HepG2 (cell line): ENCODE results near the gene RPS6KL1. TPM values are rescaled to one million over a fixed set of nuclear protein-coding genes. Genes with fewer than 3 reads are reported as not detected.

ENCODE experiments used
- ATAC-seq: fragments of 200-7000 bp; cut with Tn5 transposase; 3 replicates; pipeline ENCODE4 v1.9.1; 2020; ENCODE audit warnings: mild to moderate bottlenecking, moderate library complexity
- BruUV-seq: library from RNA; stranded (reverse); fragments of 400-500 nt; replicated peaks from 2 replicates; lab custom pipeline; 2021; lab: Mats Ljungman, UMichigan
- CTCF ChIA-PET: fragments of 300-600 bp; formaldehyde crosslinking; extraction: SDS; loops from one replicate; lab custom pipeline; 2021; ENCODE audit warnings: low total read pairs, inconsistent platforms, low intra/inter-chr PET ratio; lab: Yijun Ruan, JAX
- POLR2A ChIA-PET: fragments of 350-600 bp; sonication (Branson Sonifier 250); formaldehyde crosslinking; loops from one replicate; lab custom pipeline; 2020; ENCODE audit warnings: antibody characterized with exemption, inconsistent platforms; lab: Yijun Ruan, JAX
- DNase-seq: peaks from one replicate; pipeline ENCODE4 v3.0.0-alpha.2; 2015; ENCODE audit warnings: low spot score
- FAIRE-seq: peaks from 3 replicates; lab custom pipeline; 2011; peaks lifted over from hg19 to GRCh38; lab: Jason Lieb, UNC
- H2AFZ ChIP-seq: one replicate; pipeline ENCODE4 v1.6.1; 2011; ENCODE audit warnings: low read length, inconsistent platforms
- H3K27ac ChIP-seq: fragments of 300-600 bp; 3 replicates; pipeline ENCODE4 v1.8.0; 2011; ENCODE audit warnings: mixed run types, mild to moderate bottlenecking, mixed read lengths, low read length, inconsistent platforms; ENCODE audit not compliant: insufficient read depth; ENCODE audit errors: extremely low read length
- H3K27me3 ChIP-seq, 2 experiments: fragments of 200-600 bp in 1 of 2; 2 replicates in 1 of 2; 3 replicates in 1 of 2; pipeline versions ENCODE4 v1.6.0 to v1.8.0; 2011; ENCODE audit warnings: low read length in 2 of 2, mild to moderate bottlenecking in 2 of 2, moderate library complexity in 2 of 2, inconsistent platforms in 1 of 2; ENCODE audit not compliant: insufficient read depth in 2 of 2, control insufficient read depth in 1 of 2
- H3K36me3 ChIP-seq, 2 experiments: fragments of 200-600 bp in 1 of 2; replicated peaks in 1 of 2; 2 replicates in 1 of 2; 3 replicates in 1 of 2; pipeline versions ENCODE4 v1.5.1 to v1.8.0; 2011; ENCODE audit warnings: low read length in 2 of 2, inconsistent platforms in 1 of 2; ENCODE audit not compliant: insufficient read depth in 2 of 2, control insufficient read depth in 1 of 2
- H3K4me1 ChIP-seq: 2 replicates; pipeline ENCODE4 v1.5.1; 2012; ENCODE audit warnings: low read length, inconsistent platforms; ENCODE audit not compliant: insufficient read depth
- H3K4me2 ChIP-seq: 2 replicates; pipeline ENCODE4 v1.6.0; 2011; ENCODE audit warnings: low read depth, low read length, inconsistent platforms
- H3K4me3 ChIP-seq, 3 experiments: fragments of 200-600 bp in 1 of 3; sonication (generic), shearing (Covaris generic) in 1 of 3; replicated peaks in 1 of 3; 2 replicates each; pipeline ENCODE4 v1.5.1; 2011 to 2016; ENCODE audit warnings: low read length in 3 of 3, inconsistent platforms in 2 of 3, low read depth in 2 of 3, mild to moderate bottlenecking in 2 of 3, control low read depth in 1 of 3, mixed read lengths in 1 of 3; ENCODE audit not compliant: insufficient read depth in 1 of 3
- H3K79me2 ChIP-seq: one replicate; pipeline ENCODE4 v1.6.1; 2011; ENCODE audit warnings: low read length, inconsistent platforms; ENCODE audit not compliant: insufficient read depth
- H3K9ac ChIP-seq: 2 replicates; pipeline ENCODE4 v1.6.0; 2011; ENCODE audit warnings: mild to moderate bottlenecking, low read depth, low read length, inconsistent platforms; ENCODE audit not compliant: insufficient read depth
- H3K9me3 ChIP-seq: 2 replicates; pipeline ENCODE4 v1.5.1; 2012; ENCODE audit warnings: mild to moderate bottlenecking, low read length
- H4K20me1 ChIP-seq: 2 replicates; pipeline ENCODE4 v1.6.0; 2011; ENCODE audit warnings: inconsistent platforms, mild to moderate bottlenecking, low read length, moderate library complexity; ENCODE audit not compliant: insufficient read depth
- BHLHE40 ChIP-seq: IDR thresholded peaks from 2 replicates; pipeline ENCODE4 v1.6.1; 2011; ENCODE audit warnings: low read length, improper control_type of control experiment
- MAF1 ChIP-seq: sonication (generic); formaldehyde crosslinking; IDR thresholded peaks from 2 replicates; pipeline ENCODE4 v1.5.0; 2020; ENCODE audit warnings: missing genetic modification reagents, borderline replicate concordance
- MEF2D ChIP-seq: sonication (generic); formaldehyde crosslinking; IDR thresholded peaks from 2 replicates; pipeline ENCODE4 v1.5.1; 2020; ENCODE audit warnings: mild to moderate bottlenecking, missing genetic modification reagents
- NR2F2 ChIP-seq: IDR thresholded peaks from 2 replicates; pipeline ENCODE4 v1.6.1; 2012; ENCODE audit warnings: low read depth, inconsistent platforms, borderline replicate concordance
- PATZ1 ChIP-seq: sonication (generic); formaldehyde crosslinking; IDR thresholded peaks from 2 replicates; pipeline ENCODE4 v1.4.0; 2020; ENCODE audit warnings: missing genetic modification reagents
- PCBP1 ChIP-seq: fragments of 200-400 bp; formaldehyde crosslinking; IDR thresholded peaks from 2 replicates; pipeline ENCODE4 v1.6.1; 2017; ENCODE audit warnings: mild to moderate bottlenecking, low read depth, low read length, borderline replicate concordance
- SPEN ChIP-seq: sonication (generic); formaldehyde crosslinking; IDR thresholded peaks from 2 replicates; pipeline ENCODE4 v1.5.1; 2020; ENCODE audit warnings: low read depth, mild to moderate bottlenecking, missing genetic modification reagents
- SRSF1 ChIP-seq: fragments of 200-400 bp; formaldehyde crosslinking; optimal IDR thresholded peaks from 2 replicates; pipeline ENCODE3; 2017; ENCODE audit warnings: mild to moderate bottlenecking, low read depth, low read length, moderate library complexity
- TCF7L2 ChIP-seq: IDR thresholded peaks from 2 replicates; pipeline ENCODE4 v1.6.1; 2011; ENCODE audit warnings: mild to moderate bottlenecking, low read depth, low read length, moderate library complexity
- ZFP37 ChIP-seq: sonication (generic); formaldehyde crosslinking; IDR thresholded peaks from 2 replicates; pipeline ENCODE4 v1.4.0; 2020; ENCODE audit warnings: missing genetic modification reagents, borderline replicate concordance
- ZNF558 ChIP-seq: sonication (generic); formaldehyde crosslinking; IDR thresholded peaks from 2 replicates; pipeline ENCODE4 v1.9.0; 2022; ENCODE audit warnings: mild to moderate bottlenecking, missing genetic modification reagents, borderline replicate concordance
- ZNF564 ChIP-seq: sonication (generic); formaldehyde crosslinking; IDR thresholded peaks from 2 replicates; pipeline ENCODE4 v1.8.1; 2023; ENCODE audit warnings: mild to moderate bottlenecking, missing genetic modification reagents
- WGBS: methylation state at CpG from one replicate; pipeline ENCODE4 v1.1.6; 2017; ENCODE audit warnings: low lambda C conversion rate; 5-methylcytosine and 5-hydroxymethylcytosine counted together
- in situ Hi-C: cut with HindIII; loops from 2 replicates; pipeline ENCODE4 v1.10.0; 2017; ENCODE audit warnings: low pct_unique_long_range_greater_than_20kb; ENCODE audit not compliant: extremely low pct_ligation_motif_present
- intact Hi-C: fragments of 100-400 bp; cut with micrococcal nuclease; formaldehyde crosslinking; loops from one replicate; pipeline ENCODE4 v1.10.0; 2022; ENCODE audit not compliant: unreplicated experiment
- polyA plus RNA-seq, 8 experiments: library from polyadenylated mRNA; depleted of rRNA in 3 of 8; stranded (reverse) in 7 of 8; unstranded in 1 of 8; fragments of >200 nt; fragmentation: Illumina TruSeq in 4 of 8; extraction: Trizol in 4 of 8; gene quantifications; 2 replicates each; pipeline versions ENCODE4 v1.2.1 to v1.2.3, GENCODE V29; 2011 to 2016; ENCODE audit warnings: low read depth in 4 of 8, missing spikeins in 1 of 8, mixed read lengths in 1 of 8; ENCODE audit not compliant: insufficient read depth in 1 of 8
- total RNA-seq, 5 experiments: library from RNA; depleted of rRNA; stranded (reverse); fragments of >200 nt; fragmentation: Illumina TruSeq; extraction: Trizol; gene quantifications; 2 replicates each; pipeline ENCODE4 v1.2.3, GENCODE V29; 2016; ENCODE audit warnings: low read depth in 1 of 5
- TF ChIP-seq, protein P1 (sequence below): sonication (generic); formaldehyde crosslinking; IDR thresholded peaks from 2 replicates; pipeline ENCODE4 v1.4.0; 2020; ENCODE audit warnings: mild to moderate bottlenecking, missing genetic modification reagents, borderline replicate concordance

Gene RPS6KL1
- total and polyA plus RNA-seq, 2 of the 13 experiments (the other 11 are each of a cell fraction or from before 2014, with no cell fraction given), result 6.5 to 11.5 TPM

DNA sequence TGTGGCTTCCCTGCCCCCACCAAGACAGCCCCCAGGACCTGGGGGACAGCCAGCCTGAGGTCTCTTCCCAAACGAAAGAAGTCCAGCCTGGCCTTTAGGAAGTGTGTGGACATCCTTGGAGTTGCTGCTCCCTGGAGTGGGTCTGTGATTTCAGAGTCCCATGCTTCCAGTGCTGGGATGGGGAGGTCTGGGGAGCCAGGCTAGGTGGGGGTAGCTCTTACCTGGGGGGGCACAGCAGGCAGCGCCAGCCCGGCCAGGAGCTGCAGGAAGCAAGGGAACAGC, 31.8 kb upstream of the RPS6KL1 start:
- H3K4me2 ChIP-seq, result peak overlapping the region; percentile 92
- intact Hi-C loops (loop anchor here (2.0 kb wide), 1 partner anchor 48 kb away; the partner anchor contains the start of gene EIF2B2), in situ Hi-C loops (loop anchor here (5.0 kb wide), 1 partner anchor 47 kb away; the partner anchor contains the start of gene EIF2B2)
- no peaks in the 10 kb centered on the region for H4K20me1 ChIP-seq
- TF ChIP-seq PATZ1 (0 out of 2 replicates have a peak, but pooled peaks have one; percentile 29), NR2F2 (no peak), ZNF558 (CRISPR knock-in tag) (no peak), ZFP37 (0 out of 2 replicates have a peak, but pooled peaks have one; percentile 4), MAF1 (CRISPR knock-in tag) (no peak), PCBP1 (0 out of 2 replicates have a peak, but pooled peaks have one; percentile 18), SPEN (no peak), ZNF564 (CRISPR knock-in tag) (peak; percentile 20; the same call in 1 of the 2 replicates), TCF7L2 (no peak), MEF2D (CRISPR knock-in tag) (peak; percentile 26; the same call in 1 of the 2 replicates), SRSF1 (peak; percentile 82), BHLHE40 (no peak)
- TF ChIP-seq, protein P1, sequence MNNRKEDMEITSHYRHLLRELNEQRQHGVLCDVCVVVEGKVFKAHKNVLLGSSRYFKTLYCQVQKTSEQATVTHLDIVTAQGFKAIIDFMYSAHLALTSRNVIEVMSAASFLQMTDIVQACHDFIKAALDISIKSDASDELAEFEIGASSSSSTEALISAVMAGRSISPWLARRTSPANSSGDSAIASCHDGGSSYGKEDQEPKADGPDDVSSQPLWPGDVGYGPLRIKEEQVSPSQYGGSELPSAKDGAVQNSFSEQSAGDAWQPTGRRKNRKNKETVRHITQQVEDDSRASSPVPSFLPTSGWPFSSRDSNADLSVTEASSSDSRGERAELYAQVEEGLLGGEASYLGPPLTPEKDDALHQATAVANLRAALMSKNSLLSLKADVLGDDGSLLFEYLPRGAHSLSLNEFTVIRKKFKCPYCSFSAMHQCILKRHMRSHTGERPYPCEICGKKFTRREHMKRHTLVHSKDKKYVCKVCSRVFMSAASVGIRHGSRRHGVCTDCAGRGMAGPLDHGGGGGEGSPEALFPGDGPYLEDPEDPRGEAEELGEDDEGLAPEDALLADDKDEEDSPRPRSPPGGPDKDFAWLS, result no peak; the same call in 1 of the 2 replicates
- no peaks in the 10 kb centered on the region for H3K27me3 ChIP-seq
- peaks cover 68% of the 10 kb centered on the region for H3K4me1 ChIP-seq
- FAIRE-seq (no peak), ATAC-seq (peak; percentile 0), DNase-seq (no peak)
- no peak overlapping the region for H2AFZ ChIP-seq
- ChIA-PET POLR2A (interaction anchor here (0.7 to 2.9 kb wide), 16 partner anchors 9 to 115 kb away, joined by 3 to 14 read pairs (median 4); partner anchors contain the start of genes EIF2B2, RPS6KL1 and ZC2HC1C), CTCF (no interaction called here)
- H3K79me2 ChIP-seq, result peaks cover 15% of the 10 kb centered on the region
- WGBS, result 0% methylated on average over 1 of the region's 3 CpGs
- no peaks in the 10 kb centered on the region for H3K9me3 ChIP-seq
- no TSS peak for BruUV-seq
- H3K36me3 ChIP-seq, result no peaks in the 10 kb centered on the region; a peak in 1 of 5 replicates
- H3K9ac ChIP-seq, result peak overlapping the region; percentile 78
- H3K27ac ChIP-seq, result peak overlapping the region; percentile 97
- H3K4me3 ChIP-seq, result peak overlapping the region; percentile 75 to 86 (median 80)
